ENCODE results near the gene SYNPO.

SYNPO gene

DNA sequence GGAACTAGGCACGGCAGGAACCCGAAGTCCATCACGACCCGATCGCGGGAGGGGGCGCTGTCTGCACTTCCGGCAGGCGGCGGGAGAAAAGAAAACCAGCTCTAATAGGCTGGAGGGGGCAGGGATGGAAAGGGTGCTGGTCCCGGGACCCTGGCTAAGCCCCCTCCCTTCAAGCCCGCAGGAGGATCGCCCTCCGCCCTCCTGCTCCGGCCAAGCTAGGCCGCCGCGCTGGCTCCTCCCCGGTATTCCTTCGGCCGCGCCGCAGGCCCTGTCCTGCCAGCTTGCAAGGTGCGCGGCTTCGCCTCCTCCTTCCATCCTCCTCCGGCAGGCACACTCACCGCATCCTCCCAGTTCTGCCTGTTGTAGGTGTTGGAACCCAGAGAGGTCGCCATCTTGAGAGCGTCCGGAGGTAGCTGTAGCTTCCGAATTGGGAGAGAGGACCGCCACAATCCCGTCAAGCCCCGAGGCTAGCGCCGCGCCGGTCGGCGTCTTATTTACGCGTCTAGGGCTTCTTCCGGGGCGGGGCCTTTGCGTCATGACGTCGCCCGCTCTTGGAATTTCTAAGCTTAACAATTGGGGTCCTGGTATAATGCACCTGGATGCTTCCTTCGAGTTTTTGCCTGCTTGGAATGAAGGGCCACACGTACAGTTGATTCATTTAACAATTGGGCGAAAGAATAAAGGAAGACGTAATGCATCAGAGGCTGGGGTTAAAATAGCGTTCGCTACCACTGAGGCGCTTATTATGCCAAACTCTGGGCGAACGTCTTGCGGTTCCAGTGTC is 60.3 kb downstream of the SYNPO start, which contains the start of gene RBM22:
Gene RBM22, minus strand, starts transcription at position 469 of the 784 bp plus-strand sequence. Its CDS starts 77 bp downstream, at position 392.
- DNase-seq = peak; percentile 84

GRCh38 chr5:150703762-150704161 is 63.3 kb downstream of the SYNPO start:
- DNase-seq = no peak

DNA sequence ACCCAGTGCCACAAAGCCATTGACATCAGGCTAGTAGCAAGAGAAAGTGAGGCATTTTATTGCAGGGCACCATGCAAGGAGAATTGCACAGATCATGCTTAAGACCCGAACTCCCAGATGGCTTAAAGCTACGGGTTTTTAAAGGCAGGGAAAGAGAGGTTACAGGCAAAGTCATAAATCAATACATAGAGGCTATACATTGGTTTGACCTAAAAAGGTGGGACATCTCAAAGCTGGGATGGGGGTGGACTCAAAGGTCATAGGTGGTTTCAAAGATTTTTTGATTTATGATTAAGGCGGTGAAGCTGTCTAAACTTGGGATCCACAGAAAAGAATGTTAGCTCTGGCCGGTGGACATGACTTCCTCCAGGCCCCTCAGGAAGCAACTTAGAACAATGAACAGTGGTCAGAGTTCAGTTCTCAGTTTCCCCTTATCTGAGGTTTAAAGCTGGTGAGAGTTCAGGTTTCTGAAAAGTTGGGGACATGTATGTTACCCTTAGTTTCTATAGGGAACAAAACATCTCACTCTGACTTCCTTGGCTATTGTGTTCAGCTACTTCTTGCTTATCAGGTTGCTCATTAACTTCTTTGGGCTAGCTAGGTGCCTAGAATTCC is 66.4 kb downstream of the SYNPO start:
- DNase-seq = no peak
